HG02588 (cell line): Measurements from ENCODE around the gene ARHGEF10L.

Experiments
- ATAC-seq: cut with Tn5 transposase; IDR thresholded peaks from one replicate; pipeline ENCODE4 v1.9.1; 2021; ENCODE audit warnings: mild to moderate bottlenecking, moderate library complexity; ENCODE audit not compliant: unreplicated experiment

The ARHGEF10L gene

DNA sequence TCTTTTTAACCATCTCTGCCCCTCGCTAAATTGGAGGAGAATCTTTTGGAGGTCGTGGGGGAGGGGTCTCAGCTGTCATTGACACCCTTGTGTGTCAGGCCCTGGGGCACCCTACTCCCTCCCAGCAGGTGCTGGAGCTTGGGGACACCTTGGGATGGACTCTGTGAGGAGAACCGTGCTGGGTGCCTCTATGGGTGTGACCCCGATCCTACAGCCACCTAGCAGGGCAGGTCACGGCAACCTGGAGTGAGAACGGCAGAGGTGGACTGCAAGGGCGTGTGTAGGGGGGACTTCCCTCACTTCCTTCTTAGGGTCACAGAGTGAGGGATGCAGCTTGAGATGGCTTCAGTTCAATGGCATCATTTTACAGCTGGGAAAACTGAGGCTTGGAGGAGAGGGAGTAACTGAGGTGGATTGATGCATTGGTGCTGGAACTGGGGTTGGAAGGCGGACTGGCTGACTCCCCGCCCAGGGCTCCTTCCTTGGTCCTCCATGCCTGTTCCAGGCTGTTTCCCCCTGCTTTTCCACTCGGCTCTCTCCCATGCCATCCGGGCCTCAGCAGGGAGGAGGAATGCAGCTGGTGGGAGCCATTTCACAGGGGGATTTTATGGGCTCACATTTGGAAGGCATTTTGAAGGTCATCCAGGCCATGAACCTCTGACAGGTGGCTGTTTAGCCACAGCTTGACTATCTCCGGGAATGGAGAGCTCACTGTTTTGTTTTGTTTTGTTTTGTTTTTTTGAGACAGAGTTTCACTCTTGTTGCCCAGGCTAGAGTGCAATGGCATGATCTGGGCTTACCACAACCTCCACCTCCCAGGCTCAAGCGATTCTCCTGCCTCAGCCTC is 18.8 kb upstream of the ARHGEF10L start:
- no peak for ATAC-seq

DNA sequence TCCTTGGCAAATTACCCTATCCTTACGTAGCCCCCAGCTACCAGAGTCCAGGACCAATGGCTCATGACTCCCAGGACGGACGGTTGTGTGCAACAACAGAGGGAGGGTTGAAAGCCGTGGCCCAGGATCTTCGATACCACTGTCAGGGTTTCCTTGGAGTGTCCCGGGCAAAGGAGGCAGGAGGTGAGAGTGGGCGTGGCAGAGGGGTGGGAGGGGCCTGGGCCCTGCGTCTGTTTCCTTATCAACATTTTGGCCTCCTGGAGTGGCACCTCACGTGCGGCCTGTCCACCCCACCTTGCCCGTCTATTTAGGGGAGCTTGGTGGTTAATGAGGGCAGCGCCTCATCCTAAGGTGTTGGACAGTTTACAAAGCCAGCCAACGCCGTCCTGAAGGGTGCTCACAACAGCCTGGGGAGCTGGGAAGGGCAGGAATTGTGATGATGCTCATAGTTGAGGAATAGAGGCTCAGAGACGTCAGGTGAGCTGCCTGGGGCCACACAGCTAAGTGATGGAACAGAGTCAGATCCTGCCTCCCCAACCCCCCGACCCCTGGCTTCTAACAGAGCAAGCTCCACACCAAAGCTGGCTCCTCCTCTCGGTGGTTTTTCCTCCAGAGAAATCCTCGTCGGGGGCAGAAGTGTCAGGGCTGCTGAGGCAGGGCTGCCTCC is 17.4 kb upstream of the ARHGEF10L start:
- no peak for ATAC-seq

DNA sequence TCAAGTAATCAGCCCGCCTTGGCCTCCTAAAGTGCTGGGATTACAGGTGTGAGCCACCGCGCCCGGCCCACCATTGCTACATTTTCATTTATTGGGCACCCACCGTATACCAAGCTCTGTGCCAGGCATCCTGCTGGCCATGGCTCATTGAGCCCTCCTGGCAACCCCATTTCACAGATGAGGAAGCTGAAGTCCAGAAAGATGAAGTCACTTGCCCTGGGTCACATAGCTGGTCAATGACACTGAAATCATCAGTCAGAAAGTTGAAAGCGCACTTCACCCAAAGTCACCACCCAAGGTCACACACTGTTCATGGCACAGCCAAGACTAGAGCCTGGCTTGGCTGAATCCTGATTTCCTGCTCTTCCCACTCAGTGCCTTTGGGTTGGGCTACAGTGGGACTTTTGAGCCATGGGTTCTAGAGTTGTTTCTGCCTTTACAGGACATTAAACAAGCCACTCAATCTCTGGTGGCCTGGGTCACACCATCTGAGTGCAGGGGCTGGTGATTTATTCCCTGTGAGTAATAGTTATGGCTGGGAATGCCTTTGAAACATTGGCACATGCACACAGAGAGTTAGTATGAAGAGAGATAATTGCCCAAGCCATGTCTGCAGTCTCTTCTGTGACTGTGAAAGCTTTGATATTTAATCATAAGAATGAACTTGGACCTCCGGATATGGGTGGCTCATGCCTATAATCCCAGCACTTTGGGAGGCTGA is 16.0 kb upstream of the ARHGEF10L start:
- ATAC-seq: no peak

DNA sequence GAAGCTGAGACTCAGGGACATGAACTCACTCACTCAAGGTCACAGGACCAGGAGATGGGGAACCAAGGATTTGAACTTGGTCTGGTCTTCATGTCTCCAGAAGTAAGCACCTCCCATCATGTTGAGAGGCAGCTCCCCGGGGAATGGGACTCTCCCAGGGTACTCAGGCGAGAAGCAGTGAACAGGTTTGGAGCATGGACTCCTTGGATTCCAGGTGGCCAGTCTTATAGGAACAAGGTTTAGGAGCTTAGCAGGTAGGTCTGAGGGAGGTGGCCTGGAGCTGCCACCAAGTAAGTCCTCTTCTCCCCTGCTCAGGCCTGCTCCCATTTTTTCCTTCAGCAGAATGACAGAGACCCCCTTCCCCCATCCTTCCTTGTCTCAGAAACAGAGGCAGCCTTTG is 14.9 kb upstream of the ARHGEF10L start:
- no peak for ATAC-seq

DNA sequence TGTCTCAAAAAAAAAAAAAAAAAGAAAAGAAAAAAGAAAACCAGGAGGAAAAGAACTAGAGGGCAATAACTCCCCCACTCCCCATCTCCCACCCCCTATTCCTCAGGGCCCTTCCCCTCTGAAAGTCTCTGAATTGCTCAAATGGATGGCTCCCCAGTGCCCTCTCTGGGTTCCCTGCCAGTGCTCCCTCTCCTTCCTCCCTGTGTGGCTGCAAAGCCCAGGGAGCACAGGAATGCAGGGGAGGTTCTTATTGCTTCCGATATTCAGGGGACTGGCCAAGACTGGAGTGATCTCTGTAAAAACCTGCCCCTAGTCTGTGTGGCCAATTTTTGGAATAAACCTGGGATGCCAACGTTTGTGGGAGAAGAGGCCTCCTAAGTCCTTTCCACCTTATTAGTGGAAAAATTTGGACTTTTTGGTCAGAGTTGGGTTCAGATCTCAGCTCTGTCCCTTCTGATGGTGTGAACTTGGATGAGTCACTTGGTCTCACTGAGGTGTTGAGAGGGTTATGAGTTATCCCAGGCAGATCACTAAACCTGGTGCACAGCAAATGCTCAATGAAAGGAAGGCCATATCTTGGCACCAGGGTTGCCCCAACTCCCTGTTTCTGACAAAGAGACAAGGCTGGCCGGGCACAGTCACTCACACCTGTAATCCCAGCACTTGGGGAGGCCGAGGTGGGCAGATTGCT is 13.4 kb upstream of the ARHGEF10L start:
- ATAC-seq: no peak

DNA sequence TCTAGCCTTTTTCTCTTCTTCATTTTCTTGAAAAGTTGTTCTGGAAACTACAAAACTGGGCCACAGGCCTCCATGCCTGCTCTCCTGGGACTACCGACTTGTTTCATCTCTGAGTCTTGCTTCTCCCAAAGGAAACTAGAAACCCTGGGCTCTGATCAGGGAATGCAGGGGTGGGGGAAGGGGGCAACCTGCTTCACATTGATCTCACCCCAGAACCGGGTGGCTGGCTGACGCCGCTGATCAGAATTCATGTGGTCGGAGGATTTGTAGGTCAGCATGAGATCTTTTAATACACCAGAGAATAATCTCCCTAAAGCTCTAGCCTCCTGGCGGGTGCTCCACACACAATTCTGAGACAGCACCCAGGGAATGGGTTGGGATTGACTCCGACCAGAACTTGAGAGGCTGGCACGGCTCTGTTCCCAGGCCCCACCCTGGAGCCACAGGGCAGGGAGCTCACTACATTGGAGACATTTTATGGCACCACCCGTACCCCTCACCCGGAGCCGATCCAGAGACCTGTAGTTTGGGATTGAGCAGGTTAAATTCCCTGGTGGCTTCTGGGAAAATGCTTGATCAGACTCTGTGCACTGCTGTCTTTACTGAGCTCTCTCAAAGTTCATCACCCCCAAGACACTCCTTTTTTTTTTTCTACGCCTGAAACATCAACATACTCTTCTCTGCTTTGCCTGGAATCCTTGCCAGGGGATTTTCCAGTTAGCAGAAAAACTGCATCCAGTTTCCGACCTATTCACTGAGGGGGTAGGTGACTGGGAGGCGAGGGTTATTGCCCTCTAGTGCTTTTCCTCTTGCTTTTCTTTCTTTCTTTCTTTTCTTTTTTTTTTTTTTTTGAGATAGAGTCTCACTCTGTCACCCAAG is 12.2 kb upstream of the ARHGEF10L start:
- ATAC-seq: no peak

DNA sequence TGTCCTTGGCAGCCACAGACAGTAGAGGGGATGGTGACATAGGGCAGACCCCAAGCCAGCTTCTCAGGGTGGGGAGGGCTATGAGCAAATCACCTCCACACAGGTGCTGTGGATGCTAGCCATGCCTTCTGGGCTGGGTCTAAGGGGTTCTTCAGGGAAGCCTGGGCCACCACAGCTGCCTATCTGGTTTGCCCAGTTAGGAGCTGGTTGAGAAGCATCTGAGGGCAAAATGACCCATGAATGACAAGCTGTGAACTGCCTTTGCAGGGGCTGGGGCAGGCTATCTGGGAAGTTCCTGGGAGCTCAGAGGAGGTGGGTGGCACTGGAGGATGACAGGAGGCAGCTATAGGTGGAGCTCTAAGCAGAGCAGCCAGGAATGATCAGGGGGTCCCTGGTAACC is 10.1 kb upstream of the ARHGEF10L start:
- no peak for ATAC-seq

DNA sequence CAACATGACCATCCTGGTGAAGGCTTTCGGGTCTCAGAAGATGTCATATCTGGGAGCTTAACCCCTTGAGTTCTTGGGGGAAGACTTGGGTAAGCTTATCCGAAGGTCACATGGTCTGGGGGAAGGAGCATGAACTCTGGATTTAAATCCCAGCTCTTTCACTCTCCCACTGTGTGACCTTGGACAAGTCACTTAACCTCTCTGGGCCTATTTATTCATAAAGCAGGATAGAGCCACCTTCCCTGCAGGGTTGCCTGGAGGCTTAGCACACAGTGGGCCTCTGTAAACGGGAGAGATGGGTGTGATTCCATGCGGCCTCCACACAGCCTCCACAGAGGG is 8.2 kb upstream of the ARHGEF10L start:
- no peak for ATAC-seq

DNA sequence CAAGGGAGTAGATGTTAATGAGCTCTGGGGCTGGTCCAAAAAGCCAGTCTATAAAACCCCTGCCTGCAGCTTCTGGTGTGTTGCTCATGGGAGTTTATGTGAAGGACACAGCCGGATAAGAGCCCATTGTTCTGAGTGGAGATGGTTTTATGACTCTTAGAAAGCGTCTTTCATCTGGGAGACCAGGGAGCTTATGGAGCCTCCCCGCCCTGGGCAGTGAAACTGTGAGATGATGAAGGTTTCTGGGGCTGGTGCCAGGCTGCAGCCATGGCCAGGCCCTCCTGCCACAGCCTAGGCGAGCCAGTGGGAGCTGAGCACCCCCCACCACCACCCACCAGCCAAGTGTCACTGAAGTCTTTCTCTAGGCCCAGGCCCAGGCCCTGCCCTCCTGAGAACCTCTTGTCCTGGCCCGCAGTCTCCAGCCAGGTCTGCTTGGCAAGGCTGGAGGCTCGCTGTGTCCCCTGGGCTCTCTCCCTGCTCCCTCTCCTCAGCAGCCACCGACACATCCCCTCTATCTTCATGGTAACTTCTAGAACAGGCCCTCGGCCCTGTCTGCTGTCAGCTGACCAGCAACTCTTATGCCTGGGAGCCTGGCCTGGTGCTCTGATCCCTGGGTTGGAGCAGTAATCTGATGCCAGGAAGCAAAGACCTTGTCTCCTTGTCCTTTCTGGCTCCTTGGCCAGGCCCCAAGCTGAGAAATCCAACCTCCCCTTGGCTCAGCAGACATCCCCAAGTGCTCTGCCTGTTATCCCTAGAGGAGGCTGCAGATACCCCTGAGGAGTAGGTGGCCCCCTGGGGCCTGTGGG is 7.6 kb upstream of the ARHGEF10L start:
- ATAC-seq: no peak

DNA sequence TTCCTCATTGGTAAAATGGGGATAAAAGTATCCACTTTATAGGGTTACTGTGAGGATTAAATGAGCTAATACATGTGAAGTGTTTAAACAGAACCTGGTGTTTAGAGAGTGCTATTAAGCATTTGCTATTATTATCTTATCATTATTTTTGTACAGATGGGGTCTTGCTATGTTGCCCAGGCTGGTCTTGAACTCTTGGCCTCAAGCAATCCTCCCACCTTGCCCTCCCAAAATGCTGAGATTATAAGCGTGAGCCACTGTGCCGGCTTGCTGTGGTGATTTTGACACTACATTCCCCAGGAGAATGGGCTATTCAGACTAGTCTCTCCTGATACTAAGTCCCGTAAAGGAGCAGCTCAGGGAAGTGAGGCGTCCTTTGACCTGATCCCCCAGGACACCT is 6.3 kb upstream of the ARHGEF10L start:
- no peak for ATAC-seq

DNA sequence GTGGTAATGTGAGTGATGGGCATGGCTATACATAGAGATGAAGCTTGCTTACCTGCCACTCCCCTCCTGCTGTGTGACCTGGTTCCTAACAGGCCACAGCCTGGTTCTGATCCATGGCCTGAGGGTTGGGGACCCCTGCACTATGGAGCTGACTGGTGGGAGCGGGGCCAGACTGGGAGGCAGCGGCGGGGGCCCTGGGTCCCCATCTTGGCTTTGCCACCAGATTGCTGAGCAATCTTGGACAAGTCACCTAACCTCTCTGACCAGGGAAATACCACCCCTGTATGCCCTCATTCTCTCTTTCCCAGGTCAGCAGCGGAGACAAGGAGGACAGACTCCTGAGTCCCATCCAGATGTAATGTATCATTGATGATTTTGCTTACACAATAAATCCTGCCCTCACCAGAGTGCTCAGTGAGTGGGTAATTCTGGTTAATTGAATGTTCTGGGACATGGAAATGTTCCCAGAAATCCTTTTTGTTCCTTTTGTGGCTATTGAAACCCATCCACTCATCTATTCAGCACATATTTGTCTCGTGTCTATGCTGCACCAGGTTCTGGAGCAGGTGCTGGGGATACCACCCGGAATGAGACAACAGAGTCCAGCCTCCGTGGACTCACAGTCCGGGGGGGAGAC is 4.1 kb upstream of the ARHGEF10L start:
- ATAC-seq: no peak

DNA sequence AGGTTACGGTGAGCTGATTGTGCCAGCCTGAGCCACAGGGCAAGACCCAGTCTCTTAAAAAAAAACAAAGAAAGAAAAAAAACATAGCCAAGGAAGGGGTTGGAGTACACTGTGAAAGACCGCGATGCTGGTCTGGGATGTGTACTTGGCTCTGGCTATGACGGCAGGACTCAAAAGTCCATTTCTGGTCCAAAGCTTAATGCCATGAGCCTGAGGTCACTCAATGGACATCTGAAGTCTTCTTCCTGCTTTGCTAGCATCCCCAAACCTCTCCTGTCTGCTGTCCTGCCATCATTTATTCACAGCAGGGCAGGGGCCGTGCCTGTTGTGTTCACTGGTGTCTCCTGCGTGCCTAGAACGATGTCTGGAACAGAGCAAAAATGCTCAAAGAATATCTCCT is 1.5 kb upstream of the ARHGEF10L start:
- no peak for ATAC-seq

DNA sequence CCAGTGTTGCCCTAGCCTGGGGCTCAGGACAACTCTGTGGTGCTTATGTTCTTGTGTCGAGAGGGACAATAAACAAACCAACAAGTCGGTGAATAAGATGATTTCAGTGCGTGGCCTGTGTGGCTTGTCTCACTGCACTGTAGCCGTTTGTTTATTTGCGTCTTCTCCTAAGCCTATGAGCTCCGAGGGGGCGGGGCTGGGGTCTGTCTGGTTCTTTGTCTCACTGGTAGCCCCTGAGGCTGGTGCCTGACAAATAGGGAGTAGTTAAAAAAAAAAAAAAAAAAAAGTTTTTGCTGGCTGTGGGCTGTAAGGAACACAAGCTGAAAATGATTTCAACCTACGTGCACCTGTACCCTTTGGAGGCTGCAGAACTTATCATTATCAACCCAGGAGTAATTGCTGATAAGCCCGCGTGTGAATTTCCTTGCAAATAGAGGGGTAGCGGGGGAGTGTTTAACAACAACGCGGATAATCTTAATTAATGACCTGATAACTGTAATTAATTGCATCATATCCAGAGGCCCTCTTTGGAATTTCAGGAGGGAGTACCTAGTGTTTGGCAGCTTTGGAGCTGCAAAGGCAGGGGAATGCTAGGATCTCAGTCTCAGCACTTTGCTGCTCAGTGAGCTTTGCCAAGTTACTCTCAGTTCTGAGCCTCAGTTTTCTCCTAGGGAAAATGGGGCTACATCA is 925 bp upstream of the ARHGEF10L start:
- ATAC-seq: no peak

DNA sequence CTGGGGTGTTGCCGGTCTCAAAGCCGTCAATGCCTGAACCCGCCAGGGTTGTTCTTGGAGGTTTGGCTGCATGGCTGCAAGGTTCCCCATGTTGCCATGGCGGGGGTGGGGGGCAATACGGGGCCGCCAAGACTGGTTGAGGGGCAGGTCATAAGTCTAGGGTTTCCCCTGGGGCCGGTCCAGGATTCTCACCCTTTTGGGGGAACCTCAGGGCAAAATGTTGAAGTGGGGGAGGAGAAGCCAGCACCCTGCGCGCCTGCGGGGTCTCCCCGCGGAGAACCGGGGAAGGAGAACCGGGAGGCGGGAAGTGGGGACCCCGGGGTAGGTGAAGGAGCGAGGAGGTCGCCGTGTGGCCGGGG is 401 bp upstream of the ARHGEF10L start:
- ATAC-seq: no peak

DNA sequence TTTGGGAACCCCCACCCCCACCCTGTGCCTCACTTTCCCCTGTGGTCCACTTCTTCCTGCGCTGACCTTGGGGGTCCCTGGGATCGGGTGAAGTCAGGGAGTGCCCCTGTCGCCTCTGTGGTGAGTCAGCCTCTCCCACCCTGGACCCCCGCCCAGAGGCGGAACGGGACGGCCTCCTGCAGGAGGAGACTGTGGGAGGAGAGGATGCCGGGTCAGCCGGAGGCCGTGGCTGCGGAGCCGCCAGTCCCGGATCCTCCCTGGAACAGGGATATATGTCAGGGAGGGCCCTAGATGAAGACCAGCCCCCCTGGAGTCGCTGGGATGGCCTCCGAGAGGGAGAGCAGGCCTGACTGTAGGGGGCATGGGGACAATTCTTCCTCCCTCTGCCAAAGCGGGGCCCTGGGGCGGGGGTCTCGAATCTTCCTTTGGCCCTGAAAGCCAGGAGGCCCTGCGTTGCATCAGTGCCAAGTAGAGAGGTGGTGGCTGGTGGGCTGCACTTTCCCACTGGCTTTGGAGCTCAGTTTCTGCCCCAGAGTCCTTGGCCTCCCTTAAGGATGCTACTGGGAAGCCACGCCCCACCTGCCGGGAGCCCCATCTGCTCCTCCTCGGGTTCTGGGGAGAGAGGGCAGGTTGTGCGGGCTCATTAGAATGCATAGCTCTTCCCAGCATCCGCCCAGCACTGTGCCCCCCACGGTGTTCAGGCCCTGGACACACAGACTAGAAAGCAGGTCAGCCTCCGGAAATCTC is 930 bp downstream of the ARHGEF10L start:
- ATAC-seq: no peak

DNA sequence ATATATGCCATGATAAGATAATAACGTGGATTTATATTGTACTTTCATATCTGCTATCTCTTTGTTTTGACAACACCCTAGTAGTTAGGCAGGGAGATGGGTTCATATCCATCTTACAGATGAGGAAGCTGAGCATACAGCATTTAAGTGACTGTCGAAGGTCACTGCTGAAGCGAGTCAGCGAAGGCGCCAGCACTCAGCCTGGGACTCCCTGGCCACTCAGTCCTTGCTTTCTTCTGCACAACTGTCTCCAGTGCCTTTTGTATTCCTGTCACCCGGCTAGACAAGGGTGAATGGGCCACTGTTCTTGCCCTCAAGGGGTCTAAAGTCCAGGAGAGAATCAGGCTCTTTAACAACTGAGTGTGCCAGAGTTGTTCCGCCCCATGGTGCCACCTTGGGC is 3.1 kb downstream of the ARHGEF10L start:
- no peak for ATAC-seq

DNA sequence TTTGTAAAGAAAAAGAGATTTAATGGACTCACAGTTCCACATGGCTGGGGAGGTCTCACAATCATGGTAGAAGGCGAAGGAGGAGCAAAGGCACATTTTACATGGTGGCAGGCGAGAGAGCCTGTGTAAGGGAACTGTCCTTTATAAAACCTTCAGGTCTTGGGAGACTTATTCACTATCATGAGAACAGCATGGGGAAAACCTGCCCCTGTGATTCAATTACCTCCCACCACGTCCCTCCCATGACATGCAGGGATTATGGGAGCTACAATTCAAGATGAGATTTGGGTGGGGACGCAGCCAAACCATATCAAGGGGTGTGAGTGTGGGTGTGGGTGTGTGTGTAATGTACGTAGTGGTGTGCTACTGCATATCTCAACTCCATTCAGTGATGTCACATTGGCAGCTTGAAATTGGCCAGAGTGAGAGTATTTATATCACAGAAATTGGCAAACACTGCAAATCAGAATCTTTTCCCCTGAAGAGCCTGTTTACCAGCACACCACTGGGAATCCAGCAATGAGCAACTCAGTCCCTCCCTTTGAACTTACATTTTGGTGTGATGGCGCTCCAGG is 5.4 kb downstream of the ARHGEF10L start:
- ATAC-seq: no peak

DNA sequence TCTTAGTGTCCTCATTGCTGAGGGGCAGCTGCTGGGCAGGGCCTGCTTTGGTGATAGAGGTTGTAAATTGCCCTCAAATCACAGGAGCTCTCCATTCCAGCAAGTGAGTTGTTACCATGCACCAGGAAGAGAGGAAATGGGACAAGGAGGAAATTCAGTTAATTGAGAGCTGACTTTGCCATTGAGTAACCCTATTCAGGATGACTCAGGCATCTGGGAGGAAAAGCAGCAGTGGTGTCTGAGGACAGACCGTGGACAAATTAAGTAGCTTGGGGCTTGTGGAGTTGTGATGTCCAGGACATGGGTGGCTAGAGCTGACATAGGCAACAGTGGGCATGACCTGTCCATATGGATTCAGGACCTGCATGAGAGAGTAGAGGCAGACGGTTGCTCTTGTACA is 5.9 kb downstream of the ARHGEF10L start:
- no peak for ATAC-seq
